HG03354 (cell line): ENCODE measurements around the gene NF1.
A peak's percentile ranks its signal among the peaks of the same experiment; 100 is the strongest.
"Not testable (repeated sequence)": the region's sequence is repeated elsewhere in the genome, so short reads cannot be mapped to it uniquely, and the experiment has no call there.

Experiments
- ATAC-seq: cut with Tn5 transposase; IDR thresholded peaks from one replicate; pipeline ENCODE4 v1.9.1; 2021; ENCODE audit warnings: mild to moderate bottlenecking; ENCODE audit not compliant: unreplicated experiment, poor library complexity, severe bottlenecking

Gene NF1

DNA sequence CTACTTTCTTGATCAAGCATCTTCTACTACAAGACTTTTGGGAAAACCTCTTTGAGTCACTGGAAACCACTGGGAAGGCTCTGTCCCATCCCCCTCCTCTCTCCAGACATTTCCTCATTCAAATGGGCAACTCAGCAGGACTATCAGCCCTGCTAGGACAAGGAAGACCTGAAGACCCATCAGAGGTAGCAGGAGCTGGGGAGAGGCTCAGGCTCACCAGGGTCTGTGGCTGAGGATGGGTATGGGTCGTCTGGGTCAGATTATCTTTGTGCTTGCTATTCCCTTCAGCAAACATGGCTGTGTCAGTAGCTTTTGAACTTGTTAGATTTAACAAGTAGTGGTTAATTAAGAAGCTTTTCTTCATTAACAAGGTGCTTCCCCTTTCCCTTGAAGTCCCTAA lies 15.0 kb upstream of the NF1 start:
- ATAC-seq: no peak

DNA sequence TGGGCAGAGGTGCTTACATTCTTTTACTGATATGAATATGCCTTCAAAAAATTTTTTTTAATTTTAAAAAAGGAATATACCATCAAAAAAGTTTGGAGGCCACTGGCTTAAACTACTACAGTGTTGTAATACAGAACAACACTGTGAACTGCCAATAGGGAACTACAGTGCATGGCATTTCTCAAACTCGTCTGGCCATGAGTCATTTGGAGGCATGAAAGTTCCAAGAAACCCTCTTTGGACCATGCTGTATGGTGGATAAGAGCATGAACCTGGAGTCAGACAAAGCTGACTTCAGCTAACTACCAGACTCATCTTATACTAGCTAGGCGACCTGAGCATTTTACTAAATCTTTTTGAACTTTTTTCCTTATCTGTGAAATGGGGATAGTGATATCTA lies 9.2 kb upstream of the NF1 start:
- no peak for ATAC-seq

GRCh38 chr17:31089471-31089870 lies 5.3 kb upstream of the NF1 start:
- ATAC-seq: no peak

DNA sequence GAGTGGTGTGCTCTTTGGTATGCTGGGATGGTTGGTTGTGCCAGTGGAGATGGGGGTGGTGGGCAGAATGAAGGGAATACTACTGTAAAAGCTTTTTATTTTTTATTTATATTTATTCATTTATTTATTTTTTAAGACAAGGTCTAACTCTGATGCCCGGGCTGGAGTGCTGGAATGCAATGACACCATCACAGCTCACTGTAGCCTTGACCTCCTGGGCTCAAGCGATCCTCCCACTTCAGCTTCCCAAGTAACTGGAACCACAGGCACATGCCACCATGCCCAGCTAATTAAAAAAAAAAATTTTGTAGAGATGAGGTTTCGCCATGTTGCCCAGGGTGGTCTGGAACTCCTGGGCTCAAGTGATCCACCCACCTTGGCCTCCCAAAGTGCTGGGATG lies 4.1 kb upstream of the NF1 start:
- ATAC-seq: not testable (repeated sequence)

DNA sequence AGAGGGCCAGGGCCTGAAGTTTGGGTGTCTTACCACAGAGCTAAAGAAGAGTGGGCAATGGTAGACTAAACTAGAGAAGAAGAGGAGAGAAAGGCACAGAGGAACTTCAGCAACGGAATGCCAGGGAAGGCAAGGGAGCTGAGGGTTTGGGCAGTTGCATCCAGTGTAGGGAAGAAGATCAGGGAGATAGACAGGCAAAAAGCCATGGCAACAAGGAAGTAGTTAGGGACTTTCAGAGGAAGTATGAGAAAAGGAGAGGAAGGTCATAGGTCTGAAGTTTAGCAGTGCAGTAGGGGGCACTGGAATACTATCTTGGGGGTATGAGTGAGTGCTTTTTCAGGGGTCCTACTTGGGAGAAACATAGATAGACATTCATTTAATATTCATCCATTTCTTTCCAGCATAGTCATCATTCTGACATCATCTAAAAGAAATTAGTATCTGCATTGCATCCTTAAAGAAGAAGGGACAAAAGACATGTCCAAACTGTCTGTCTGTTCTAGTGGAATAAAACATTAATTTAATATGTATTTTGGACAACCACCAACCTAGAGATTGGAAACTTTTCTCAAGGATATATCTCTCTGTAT lies 2.2 kb upstream of the NF1 start:
- no peak for ATAC-seq

DNA sequence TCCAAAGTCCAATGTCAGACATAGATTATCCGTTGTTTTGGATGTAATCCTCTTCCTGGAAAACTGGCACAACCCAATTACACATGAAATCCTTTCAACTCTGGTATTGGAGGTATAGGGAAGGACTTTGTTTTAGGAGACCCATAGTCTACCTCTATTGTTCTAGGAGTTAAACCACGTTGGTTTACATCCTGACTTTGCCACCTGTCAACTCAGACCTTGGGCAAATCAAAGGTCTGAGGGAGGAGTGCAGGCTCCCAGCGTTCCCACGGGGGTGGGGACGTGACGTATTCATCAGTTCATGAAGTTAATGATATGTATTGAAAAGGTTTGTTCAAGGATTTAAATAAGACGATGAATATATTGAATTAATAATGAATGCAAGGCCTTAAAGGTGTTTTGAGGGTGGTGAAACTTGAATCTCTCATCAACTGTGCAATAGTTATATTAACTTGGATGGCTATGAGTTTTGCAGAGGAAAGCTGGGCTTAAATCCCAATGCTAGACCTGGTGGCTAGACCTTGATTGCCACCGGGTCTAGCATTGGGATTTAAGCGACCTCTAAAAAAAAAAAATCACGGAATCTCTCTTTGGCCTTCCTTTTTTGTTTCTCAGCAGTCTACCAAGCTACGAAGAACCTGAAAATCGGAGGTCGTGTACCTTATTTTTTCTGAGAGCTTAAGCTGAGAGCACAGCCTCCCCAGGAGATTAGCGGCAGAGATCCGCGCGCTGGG lies 744 bp upstream of the NF1 start:
- ATAC-seq: no peak

- peak; percentile 13 for ATAC-seq
Measured at GRCh38 chr17:31095236-31096105, 694 bp downstream of the NF1 start.

GRCh38 chr17:31096106-31096436 lies 1.3 kb downstream of the NF1 start:
- ATAC-seq: no peak

DNA sequence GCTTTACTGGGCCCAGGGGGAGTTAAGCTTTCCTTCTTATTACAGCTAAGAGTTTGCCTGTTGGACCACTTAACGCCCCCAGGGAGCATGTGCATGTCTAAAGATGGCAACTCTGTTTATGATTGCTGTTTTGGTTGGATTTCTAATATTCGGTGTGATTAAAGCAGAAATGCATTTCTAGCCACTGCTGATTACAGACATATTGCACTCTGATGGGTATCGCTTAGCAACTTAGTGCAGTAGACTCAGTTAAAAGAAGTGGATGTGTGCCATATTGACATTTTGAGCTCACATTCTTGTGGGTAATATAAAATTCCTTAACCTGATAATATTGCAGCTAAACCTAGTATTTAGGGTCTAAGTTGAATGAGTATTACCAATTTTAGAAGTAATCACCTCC lies 4.2 kb downstream of the NF1 start:
- ATAC-seq: no peak

DNA sequence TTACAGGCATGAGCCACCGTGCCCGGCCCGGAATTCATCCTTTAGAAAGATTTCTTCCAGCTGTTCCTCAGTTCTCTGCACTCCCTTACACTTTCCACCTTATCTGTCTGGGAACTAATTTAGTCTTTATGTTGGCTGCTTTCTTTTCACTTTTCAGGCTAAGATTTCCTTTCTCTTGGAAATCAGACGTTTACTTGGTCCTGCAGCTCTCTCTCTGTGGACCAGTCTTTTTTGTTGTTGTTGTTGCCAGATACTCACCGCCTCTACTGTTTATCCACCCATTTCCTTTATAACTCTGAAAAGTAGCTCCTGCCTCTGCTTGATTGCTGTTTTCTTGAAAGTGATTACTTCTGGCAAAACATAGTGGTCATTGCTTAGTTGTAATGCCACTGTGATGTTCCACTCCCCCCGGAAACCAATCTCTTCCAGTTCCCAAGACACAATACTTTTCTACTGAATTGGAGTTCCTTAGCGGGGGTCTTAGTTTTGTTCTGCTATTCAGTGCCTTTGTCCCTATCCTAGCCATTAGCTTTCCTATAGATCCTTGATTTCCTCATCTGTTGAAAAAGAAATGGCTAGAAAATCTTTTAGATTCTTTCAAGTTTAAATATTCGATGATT lies 6.2 kb downstream of the NF1 start:
- ATAC-seq: no peak

DNA sequence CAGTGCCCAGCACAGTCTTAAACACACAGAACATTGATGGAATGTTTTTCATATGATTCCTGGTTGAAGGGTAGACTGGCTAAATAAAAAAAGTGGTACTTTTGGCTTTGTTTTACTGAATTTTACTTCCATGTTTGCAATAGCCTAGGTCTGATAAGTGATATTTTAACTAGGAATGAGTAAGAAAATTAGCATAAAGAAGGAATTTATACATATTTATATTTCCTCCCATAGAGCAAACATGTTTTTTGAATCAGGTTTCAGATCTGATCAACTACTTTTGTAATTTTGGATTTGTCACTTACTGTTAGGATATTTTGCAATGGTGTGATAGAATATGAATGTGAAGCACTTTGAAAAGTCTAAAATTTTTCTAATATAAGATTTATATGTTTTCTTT lies 7.2 kb downstream of the NF1 start:
- ATAC-seq: no peak

DNA sequence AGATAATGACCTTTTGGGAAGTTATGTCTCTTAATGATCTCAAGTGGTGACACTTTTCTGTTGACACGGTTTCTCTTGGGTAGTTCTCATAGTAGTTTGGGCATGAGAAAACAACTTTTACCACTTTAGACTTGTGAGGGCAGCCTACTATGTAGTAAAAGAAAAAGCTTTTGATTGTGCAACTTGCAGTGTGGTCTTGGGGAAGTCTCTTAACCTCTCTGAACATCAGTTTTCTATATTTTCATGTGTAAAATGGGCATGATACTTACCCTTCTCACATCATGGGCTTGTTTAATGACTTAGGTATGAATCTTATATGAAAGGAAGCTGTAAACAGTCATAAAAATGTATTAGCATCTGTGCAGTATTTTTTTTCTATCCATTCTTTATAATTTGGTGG lies 11.2 kb downstream of the NF1 start:
- ATAC-seq: no peak

- ATAC-seq: no peak
Measured at GRCh38 chr17:31111183-31111582, 16.4 kb downstream of the NF1 start.

DNA sequence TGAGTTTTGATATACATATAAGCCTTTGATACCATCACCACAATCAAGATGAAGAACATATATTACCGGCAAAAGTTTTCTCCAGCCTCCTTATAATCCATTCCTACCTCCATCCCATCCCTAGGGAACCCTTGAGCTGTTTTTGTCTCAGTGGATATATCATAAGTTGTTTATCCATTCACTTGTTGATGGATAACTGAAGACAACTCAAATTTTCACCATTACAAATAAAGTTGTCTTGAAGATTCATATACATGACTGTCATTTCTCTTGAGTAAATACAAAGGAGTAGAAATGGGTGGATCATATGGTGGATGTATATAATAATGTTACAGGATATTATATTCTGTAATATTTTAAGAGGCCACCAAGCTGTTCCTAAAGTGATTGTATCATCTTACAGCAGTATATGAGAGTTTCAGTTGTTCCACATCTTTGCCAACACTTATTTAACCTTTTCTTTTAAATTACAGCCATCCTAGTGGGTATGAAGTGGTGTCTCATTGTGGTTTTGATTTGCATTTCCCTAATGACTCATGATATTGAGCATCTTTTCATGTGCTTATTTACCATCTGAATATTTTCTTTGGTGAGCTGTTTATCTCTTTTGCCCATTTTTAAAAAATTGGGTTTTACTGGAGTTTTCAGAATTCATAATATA lies 17.4 kb downstream of the NF1 start:
- ATAC-seq: no peak

DNA sequence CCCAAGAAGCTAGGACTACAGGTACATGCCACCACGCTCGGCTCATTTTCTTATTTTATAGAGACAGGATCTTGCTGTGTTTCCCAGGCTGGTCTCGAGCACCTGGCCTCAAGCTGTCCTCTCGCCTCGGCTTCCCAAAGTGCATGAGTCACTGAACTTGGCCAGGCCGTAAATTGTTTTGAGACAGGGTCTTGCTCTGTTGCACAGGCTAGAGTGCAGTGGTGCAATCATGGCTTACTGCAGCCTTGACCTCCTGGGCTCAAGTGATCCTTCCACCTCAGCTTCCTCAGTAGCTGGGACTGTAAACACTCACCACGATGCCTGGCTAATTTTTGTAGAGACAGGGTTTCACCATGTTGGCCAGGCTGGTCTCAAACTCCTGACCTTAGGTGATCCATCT lies 18.6 kb downstream of the NF1 start:
- ATAC-seq: not testable (repeated sequence)

GRCh38 chr17:31113939-31114338 lies 19.2 kb downstream of the NF1 start:
- no peak for ATAC-seq

DNA sequence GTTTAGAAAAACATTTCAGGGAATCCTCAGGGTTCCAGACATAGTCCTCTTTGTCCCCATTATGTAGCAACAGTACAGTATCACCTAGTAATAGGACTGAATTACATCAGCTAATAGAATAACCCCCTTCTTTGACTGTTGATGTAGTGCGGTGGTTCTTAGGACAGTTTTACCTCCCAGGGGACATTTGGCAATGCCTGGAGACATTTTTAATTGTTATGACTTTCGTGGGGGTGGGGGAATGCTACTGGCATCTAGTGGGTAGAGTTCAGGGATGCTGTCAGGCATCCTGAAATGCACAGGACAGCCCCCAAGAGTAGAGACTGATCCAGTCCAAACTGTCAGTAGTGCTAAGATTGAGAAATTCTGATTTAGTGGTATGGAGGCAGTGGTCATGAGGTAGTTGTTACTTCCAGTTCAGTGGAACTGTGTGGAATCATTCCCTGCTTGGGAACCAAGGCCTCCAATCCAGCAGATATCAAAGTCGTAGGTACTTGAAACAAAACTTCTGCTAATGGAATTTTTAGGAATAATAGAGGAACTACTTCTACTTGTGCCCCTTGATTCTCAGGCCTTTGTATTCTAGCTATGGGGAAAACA lies 20.3 kb downstream of the NF1 start:
- no peak for ATAC-seq

GRCh38 chr17:31116167-31116566 lies 21.4 kb downstream of the NF1 start:
- ATAC-seq: no peak

- no peak for ATAC-seq
Measured at GRCh38 chr17:31122746-31123145, 28.0 kb downstream of the NF1 start.

DNA sequence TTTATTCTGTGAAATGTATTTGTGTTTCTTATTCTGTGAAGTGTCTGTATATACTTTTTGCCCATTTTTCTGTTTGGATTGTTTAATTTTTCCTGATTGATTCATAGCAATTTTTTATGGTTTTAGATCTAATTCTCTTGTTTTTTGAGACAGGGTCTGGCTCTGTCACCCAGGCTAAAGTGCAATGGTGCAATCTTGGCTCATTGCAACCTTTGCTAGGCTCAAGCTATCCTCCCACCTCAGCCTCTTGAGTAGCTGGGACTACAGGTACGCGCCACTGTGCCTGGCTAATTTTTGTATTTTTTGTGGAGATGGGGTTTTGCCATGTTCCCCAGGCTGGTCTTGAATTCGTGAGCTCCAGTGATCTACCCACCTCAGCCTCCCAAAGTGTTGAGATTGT lies 31.5 kb downstream of the NF1 start:
- ATAC-seq: no peak
